HG03064 (cell line): ENCODE data around the gene IFNL4.

Experiments used
- ATAC-seq: cut with Tn5 transposase; IDR thresholded peaks from one replicate; pipeline ENCODE4 v1.9.1; 2021; ENCODE audit warnings: low read depth; ENCODE audit not compliant: unreplicated experiment

The IFNL4 gene

GRCh38 chr19:39197808-39198207 is 50.8 kb downstream of the IFNL4 start:
- no peak for ATAC-seq

- ATAC-seq, result no peak
Observed at GRCh38 chr19:39196860-39197562, 51.6 kb downstream of the IFNL4 start, which contains the start of gene NCCRP1. TSS of gene NCCRP1 (plus strand) at chr19:39196964. CDS start at chr19:39196983, 19 bp downstream.

DNA sequence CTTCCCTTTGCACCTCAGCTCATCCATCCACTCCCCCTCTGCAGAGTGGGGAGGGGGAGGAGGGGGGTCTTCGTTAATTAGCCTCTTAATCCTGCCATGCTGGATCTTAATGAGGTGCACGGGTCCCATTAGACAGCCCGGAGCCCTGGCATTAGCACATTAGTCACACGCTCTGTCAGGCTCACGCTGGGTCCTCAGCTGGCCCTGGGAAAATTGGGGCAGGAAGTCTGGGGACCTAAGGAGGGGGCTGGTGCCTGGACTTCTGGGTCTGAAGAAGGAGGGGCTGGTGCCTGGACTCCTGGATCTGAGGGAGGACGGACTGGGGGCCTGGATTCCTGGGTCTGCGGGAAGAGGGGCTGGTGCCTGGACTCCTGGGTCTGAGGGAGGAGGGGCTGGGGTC is 52.3 kb downstream of the IFNL4 start:
- ATAC-seq, result no peak
